Panc1 (cell line): ENCODE data around the gene SLC40A1.

Experiments
- TCF7L2 ChIP-seq: IDR thresholded peaks from 2 replicates; pipeline ENCODE4 v1.6.1; 2011; ENCODE audit warnings: mild to moderate bottlenecking, low read depth, low read length, inconsistent platforms
- TF ChIP-seq, protein P1 (sequence below): fragments of 450-650 bp; IDR thresholded peaks from 2 replicates; pipeline ENCODE4 v1.5.1; 2017; ENCODE audit warnings: mild to moderate bottlenecking

- TF ChIP-seq, protein P1, sequence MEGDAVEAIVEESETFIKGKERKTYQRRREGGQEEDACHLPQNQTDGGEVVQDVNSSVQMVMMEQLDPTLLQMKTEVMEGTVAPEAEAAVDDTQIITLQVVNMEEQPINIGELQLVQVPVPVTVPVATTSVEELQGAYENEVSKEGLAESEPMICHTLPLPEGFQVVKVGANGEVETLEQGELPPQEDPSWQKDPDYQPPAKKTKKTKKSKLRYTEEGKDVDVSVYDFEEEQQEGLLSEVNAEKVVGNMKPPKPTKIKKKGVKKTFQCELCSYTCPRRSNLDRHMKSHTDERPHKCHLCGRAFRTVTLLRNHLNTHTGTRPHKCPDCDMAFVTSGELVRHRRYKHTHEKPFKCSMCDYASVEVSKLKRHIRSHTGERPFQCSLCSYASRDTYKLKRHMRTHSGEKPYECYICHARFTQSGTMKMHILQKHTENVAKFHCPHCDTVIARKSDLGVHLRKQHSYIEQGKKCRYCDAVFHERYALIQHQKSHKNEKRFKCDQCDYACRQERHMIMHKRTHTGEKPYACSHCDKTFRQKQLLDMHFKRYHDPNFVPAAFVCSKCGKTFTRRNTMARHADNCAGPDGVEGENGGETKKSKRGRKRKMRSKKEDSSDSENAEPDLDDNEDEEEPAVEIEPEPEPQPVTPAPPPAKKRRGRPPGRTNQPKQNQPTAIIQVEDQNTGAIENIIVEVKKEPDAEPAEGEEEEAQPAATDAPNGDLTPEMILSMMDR = no peak
- no peak for TF ChIP-seq TCF7L2
Measured at GRCh38 chr2:189548666-189549448, 31.7 kb downstream of the SLC40A1 start.
